Peyer's patch (tissue), 4 donors: ENCODE measurements around the gene GABARAP.

Experiments
- POLR2A ChIP-seq, 2 donors: fragments of 450-650 bp; IDR thresholded peaks; one replicate each; pipeline ENCODE4 v1.5.1; 2017; ENCODE audit warnings: antibody characterized with exemption in 2 of 2, mild to moderate bottlenecking in 2 of 2, moderate library complexity in 2 of 2
- TF ChIP-seq, protein P1 (sequence below), 6 experiments: fragments of 450-650 bp in 4 of 6; fragments of 200-600 bp in 2 of 6; sonication (generic) in 1 of 6; IDR thresholded peaks; one replicate each; pipeline ENCODE4 v1.5.1; 2017 to 2019; ENCODE audit warnings: antibody characterized with exemption in 6 of 6, mild to moderate bottlenecking in 3 of 6, moderate library complexity in 1 of 6

DNA sequence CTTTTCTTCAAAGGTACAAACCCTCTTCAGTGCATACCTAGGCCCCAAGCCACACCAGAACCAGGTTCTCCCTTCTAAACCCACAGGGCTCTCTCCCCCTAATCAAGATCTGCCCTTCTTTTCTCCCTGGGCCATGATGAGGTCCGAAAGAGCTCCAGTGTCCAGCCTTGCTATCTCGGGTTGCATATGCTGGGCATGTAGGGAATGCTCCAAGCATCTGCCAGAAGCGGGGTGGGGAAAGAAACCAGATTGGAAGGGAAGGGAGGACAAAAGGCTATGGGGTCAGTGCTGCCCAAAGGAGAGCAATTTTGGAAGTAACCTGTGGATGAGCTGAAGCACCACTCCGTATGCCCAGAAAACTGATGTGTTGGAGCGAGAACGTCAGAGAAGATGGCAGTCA lies 7.0 kb upstream of the GABARAP start:
- TF ChIP-seq POLR2A (IDR thresholded peaks at IDR 0.05), result no peak
- TF ChIP-seq, protein P1, sequence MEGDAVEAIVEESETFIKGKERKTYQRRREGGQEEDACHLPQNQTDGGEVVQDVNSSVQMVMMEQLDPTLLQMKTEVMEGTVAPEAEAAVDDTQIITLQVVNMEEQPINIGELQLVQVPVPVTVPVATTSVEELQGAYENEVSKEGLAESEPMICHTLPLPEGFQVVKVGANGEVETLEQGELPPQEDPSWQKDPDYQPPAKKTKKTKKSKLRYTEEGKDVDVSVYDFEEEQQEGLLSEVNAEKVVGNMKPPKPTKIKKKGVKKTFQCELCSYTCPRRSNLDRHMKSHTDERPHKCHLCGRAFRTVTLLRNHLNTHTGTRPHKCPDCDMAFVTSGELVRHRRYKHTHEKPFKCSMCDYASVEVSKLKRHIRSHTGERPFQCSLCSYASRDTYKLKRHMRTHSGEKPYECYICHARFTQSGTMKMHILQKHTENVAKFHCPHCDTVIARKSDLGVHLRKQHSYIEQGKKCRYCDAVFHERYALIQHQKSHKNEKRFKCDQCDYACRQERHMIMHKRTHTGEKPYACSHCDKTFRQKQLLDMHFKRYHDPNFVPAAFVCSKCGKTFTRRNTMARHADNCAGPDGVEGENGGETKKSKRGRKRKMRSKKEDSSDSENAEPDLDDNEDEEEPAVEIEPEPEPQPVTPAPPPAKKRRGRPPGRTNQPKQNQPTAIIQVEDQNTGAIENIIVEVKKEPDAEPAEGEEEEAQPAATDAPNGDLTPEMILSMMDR (IDR thresholded peaks at IDR 0.05), result no peak
